NCI-H187 (cell line): ENCODE data around the gene ADARB2.

ENCODE experiments used
- DNase-seq, 2 experiments: peaks; one replicate each; lab custom pipeline; 2025; lab: John Stamatoyannopoulos, UW

ADARB2 gene

DNA sequence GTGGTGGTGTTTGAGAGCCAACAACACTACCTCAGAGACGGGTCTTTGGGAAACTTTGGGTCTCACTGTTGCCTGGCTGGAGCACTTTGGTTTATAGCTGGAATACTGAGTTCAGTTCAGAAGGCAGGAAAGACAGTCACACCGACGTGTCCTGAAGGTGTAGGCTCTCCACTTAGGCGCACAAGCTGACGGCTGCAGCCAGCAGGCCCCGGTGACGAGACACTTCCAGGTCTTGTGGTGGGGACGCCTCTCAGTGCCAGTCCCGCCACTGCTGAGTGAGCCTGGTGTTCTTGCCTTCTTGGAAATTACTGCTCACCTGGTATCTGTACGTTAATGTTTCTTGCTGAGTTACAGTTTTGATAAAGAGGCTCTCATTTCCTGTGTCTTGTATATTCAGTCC is 607.1 kb downstream of the ADARB2 start:
- no peak for DNase-seq

DNA sequence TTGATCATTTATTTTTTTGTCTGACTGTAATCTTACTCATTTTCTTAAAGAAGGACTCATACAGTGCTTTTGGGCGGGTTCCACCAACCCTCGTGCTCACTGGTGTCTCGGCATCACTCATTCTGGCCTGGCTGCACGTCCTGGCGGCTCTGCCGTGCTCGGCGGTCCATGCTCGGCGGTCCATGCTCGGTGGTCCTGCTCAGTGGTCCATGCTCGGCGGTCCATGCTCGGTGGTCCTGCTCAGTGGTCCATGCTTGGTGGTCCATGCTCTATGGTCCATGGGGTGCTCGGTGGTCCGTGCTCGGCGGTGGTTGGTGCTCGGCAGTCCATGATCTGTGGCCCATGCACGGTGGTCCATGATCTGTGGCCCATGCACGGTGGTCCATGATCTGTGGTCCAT is 608.7 kb downstream of the ADARB2 start:
- no peak for DNase-seq

DNA sequence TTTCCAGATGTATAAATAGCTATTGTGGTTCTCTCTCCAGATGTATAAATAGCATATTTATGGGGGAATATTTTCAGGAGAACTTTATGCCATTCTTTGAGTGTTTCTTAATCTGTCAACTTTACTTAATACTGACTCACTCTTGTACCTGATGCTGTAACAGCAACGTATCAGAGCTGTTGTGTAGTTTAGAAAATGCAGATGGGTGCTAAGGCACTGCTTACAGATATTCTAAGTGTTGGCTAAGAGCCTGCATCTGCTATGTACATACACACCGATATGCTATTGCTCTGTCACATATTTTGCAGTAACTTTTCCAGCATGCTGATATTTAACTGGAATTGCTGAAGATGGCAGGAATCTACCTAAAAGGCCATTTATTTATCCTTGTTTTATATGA is 609.2 kb downstream of the ADARB2 start:
- DNase-seq: no peak

DNA sequence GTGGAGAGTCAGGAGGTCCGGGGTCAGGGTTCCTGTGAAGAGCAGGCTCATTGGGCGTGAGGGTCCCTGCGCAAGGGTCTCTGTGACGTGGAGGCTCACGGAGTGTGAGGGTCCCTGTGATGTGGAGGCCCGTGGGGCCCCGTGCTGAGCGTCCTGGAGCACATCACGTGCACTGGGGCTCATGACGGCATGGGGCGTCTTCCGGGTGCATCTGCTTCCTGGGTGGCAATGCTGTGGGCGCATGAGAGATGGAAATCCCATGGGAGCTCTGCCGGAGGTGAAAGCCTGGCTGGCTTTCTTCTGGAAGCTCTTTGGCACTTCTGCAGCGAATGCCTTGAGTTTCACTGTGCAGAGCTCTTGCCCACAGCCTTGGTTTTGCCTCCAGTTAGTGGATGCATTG is 609.7 kb downstream of the ADARB2 start:
- no peak for DNase-seq
